Esophagus muscularis mucosa (tissue), 3 donors: ENCODE data around the gene KRT34.

Source experiments
- CTCF ChIP-seq, 3 experiments: fragments of 200-600 bp in 2 of 3; fragments of 450-650 bp in 1 of 3; sonication (generic) in 2 of 3; IDR thresholded peaks; one replicate each; pipeline ENCODE4 v1.5.1; 2017 to 2019; ENCODE audit warnings: antibody characterized with exemption in 3 of 3, mild to moderate bottlenecking in 2 of 3, moderate library complexity in 1 of 3
- POLR2AphosphoS5 ChIP-seq, 2 donors: sonication (generic); formaldehyde crosslinking; IDR thresholded peaks; one replicate each; pipeline ENCODE4 v1.6.1; 2017; ENCODE audit warnings: antibody characterized with exemption in 2 of 2

GRCh38 chr17:41382394-41382793 is 288 bp upstream of the KRT34 start:
- no peak for TF ChIP-seq CTCF (IDR thresholded peaks at IDR 0.05)
- no peak for TF ChIP-seq POLR2AphosphoS5 (IDR thresholded peaks at IDR 0.05)
